ENCODE data around the gene TFB1M. TPM values are rescaled to one million over a fixed set of nuclear protein-coding genes. Genes with fewer than 3 reads are reported as not detected.

The TFB1M gene
- total RNA-seq, 1 donor from 2014 or later = 24.1 TPM

- Histone ChIP-seq H3K9ac (no peak overlapping the region), H3K27ac (no peak overlapping the region), H3K4me2 (no peak overlapping the region), H3K9me3 (ENCODE audit: low read depth) (no peaks in the 10 kb centered on the region), H3F3A (ENCODE audit: low read depth) (no peaks in the 10 kb centered on the region), H3K79me2 (ENCODE audit: low read depth) (no peaks in the 10 kb centered on the region), H3K4me1 (peaks cover 3% of the 10 kb centered on the region), H3K4me3 (no peak overlapping the region), H3K27me3 (no peaks in the 10 kb centered on the region), H3K36me3 (peaks cover 14% of the 10 kb centered on the region), H2AFZ (replicated peaks) (no peak overlapping the region), H4K20me1 (ENCODE audit: low read depth) (no peaks in the 10 kb centered on the region)
- H3K4me3 Mint-ChIP-seq = no peak overlapping the region
- no peak for DNase-seq (ENCODE audit: low spot score)
- H3K36me3 Mint-ChIP-seq = peaks cover 29% of the 10 kb centered on the region
- no peak for TF ChIP-seq EZH2phosphoT487 (IDR thresholded peaks at IDR 0.05)
- peak; percentile 7 for TF ChIP-seq CTCF (IDR thresholded peaks at IDR 0.05)
- H3K4me1 Mint-ChIP-seq = peaks cover 13% of the 10 kb centered on the region
- peaks cover 2% of the 10 kb centered on the region for H3K27me3 Mint-ChIP-seq (ENCODE audit: insufficient read depth, low read depth)
- no peak overlapping the region for H3K27ac Mint-ChIP-seq
- H3K9me3 Mint-ChIP-seq = no peaks in the 10 kb centered on the region
Measured at GRCh38 chr6:155287762-155288161, 26.5 kb downstream of the TFB1M start.

DNA sequence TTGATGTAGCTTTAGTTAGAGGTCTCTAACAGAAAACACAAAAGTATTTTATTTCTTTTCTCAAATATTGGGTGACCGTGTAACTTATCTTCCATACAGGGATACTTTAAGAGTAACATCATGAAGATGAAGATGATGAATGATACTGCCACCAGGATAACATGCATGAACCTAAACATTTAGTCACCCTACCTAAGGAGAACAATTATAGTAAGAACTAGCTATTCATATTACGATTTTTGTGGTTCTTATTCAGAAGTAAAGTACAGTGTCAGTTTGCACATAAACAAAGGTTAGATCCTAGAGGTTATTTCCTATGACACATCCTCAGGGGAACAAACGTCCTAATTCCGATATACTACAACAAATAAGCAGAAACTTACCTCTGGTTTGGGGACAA, 29.5 kb downstream of the TFB1M start:
- Histone ChIP-seq H3F3A (ENCODE audit: low read depth) (no peaks in the 10 kb centered on the region), H3K79me2 (ENCODE audit: low read depth) (no peaks in the 10 kb centered on the region), H4K20me1 (ENCODE audit: low read depth) (no peaks in the 10 kb centered on the region), H3K4me3 (no peak overlapping the region), H3K9ac (no peak overlapping the region), H3K9me3 (ENCODE audit: low read depth) (no peaks in the 10 kb centered on the region), H3K4me2 (no peak overlapping the region), H2AFZ (replicated peaks) (no peak overlapping the region), H3K36me3 (peaks cover 10% of the 10 kb centered on the region), H3K27ac (no peak overlapping the region), H3K27me3 (no peaks in the 10 kb centered on the region), H3K4me1 (peaks cover 3% of the 10 kb centered on the region)
- Mint-ChIP-seq H3K36me3 (peaks cover 21% of the 10 kb centered on the region), H3K4me1 (peaks cover 13% of the 10 kb centered on the region), H3K4me3 (no peak overlapping the region), H3K9me3 (no peaks in the 10 kb centered on the region), H3K27me3 (ENCODE audit: insufficient read depth, low read depth) (no peaks in the 10 kb centered on the region), H3K27ac (no peak overlapping the region)
- no peak for DNase-seq (ENCODE audit: low spot score)
- no peak for TF ChIP-seq CTCF (IDR thresholded peaks at IDR 0.05)
- TF ChIP-seq EZH2 (IDR thresholded peaks at IDR 0.05) = no peak
- no peak for TF ChIP-seq EZH2phosphoT487 (IDR thresholded peaks at IDR 0.05)

DNA sequence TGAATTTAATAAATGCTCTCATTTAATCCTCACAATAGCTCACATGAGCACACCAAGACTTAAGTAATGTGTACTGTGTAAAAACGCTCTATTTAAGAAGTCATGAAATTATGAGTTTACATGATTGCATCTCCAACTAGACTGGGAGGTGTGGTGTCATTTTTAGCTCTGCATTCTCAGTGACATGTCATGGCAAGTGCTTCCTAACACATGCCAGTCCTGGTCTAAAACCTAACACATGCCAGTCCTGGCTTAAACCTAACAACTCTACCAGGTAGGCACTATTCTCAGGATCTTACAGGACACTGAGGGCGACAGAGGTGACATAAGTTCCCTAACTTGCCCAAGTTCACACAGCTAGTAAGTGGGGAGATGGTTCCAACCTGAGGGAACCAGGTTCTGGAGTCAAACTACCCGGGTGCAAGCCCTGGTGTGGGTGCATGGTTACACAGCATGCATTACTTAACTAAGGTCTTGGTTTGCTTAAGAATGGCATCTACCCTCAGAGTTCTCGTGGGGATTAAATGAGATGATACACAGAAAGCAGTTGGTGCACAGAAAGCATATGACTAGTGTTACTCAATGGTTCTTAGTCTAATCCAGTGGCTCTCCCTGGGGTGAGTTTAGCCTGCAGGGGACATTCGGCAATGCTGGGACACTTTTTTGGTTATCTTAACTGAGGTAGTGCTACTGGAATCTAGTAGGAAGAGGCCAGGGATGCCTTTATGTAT, 35.8 kb downstream of the TFB1M start:
- H3K4me1 ChIP-seq = peaks cover 2% of the 10 kb centered on the region
- H3K4me2 ChIP-seq = no peak overlapping the region
- no peak overlapping the region for H3K4me3 ChIP-seq
- no peak overlapping the region for H3K27ac ChIP-seq
- Mint-ChIP-seq H3K36me3 (peaks cover 24% of the 10 kb centered on the region), H3K27ac (no peak overlapping the region), H3K4me1 (peaks cover 17% of the 10 kb centered on the region), H3K4me3 (no peak overlapping the region), H3K27me3 (ENCODE audit: insufficient read depth, low read depth) (no peaks in the 10 kb centered on the region), H3K9me3 (no peaks in the 10 kb centered on the region)
- H4K20me1 ChIP-seq (ENCODE audit: low read depth) = no peaks in the 10 kb centered on the region
- TF ChIP-seq EZH2phosphoT487 (IDR thresholded peaks at IDR 0.05) (no peak), CTCF (IDR thresholded peaks at IDR 0.05) (no peak)
- H3K79me2 ChIP-seq (ENCODE audit: low read depth) = no peaks in the 10 kb centered on the region
- no peak overlapping the region for H3K9ac ChIP-seq
- no peaks in the 10 kb centered on the region for H3K9me3 ChIP-seq (ENCODE audit: low read depth)
- no peak overlapping the region for H2AFZ ChIP-seq (replicated peaks)
- DNase-seq (ENCODE audit: low spot score) = no peak
- H3K36me3 ChIP-seq = peaks cover 2% of the 10 kb centered on the region
- H3K27me3 ChIP-seq = no peaks in the 10 kb centered on the region
- no peaks in the 10 kb centered on the region for H3F3A ChIP-seq (ENCODE audit: low read depth)
